GM19324 (cell line): ENCODE results near the gene TRPC6.

Experiments used
- ATAC-seq: cut with Tn5 transposase; IDR thresholded peaks from one replicate; pipeline ENCODE4 v1.9.1; 2021; ENCODE audit warnings: mild to moderate bottlenecking, moderate library complexity; ENCODE audit not compliant: unreplicated experiment, low FRiP score

TRPC6 gene

GRCh38 chr11:101428918-101429317 lies 154.9 kb downstream of the TRPC6 start:
- ATAC-seq = peak; percentile 60

- ATAC-seq = no peak
Observed at GRCh38 chr11:101407324-101407723, 176.5 kb downstream of the TRPC6 start.
